HCT116 (cell line): ENCODE results near the gene PAX1. TPM values are rescaled to one million over a fixed set of nuclear protein-coding genes. Genes with fewer than 3 reads are reported as not detected.

Experiments
- ATAC-seq: fragments of 200-7000 bp; cut with Tn5 transposase; 2 replicates; pipeline ENCODE4 v1.9.1; 2020; ENCODE audit warnings: mild to moderate bottlenecking, moderate library complexity
- BruUV-seq: library from RNA; stranded (reverse); fragments of 400-500 nt; replicated peaks from 2 replicates; lab custom pipeline; 2021; lab: Mats Ljungman, UMichigan
- CTCF ChIA-PET: fragments of 300-600 bp; sonication (Branson Sonifier 250); formaldehyde crosslinking; loops from one replicate; lab custom pipeline; 2021; ENCODE audit warnings: antibody characterized with exemption; lab: Charles Lee
- POLR2A ChIA-PET: fragments of 300-600, 350-600 bp; sonication (Branson Sonifier 250); formaldehyde crosslinking; loops from one replicate; lab custom pipeline; 2021; ENCODE audit warnings: antibody characterized with exemption; lab: Charles Lee
- RAD21 ChIA-PET, 2 experiments: fragments of 300-600 bp; sonication (Branson Sonifier 250); formaldehyde crosslinking; loops; one replicate each; lab custom pipeline; 2023; ENCODE audit warnings: low total read pairs in 2 of 2; ENCODE audit not compliant: uncharacterized antibody in 2 of 2, unreplicated experiment in 2 of 2, low non-redundant PET in 1 of 2; lab: Charles Lee
- DNase-seq: peaks from one replicate; pipeline ENCODE4 v3.0.0-alpha.2; 2010; ENCODE audit warnings: low read depth, low spot score
- H2AFZ ChIP-seq: fragments of 200-600 bp; shearing (Covaris generic), sonication (generic); 2 replicates; pipeline ENCODE4 v1.6.1; 2017; ENCODE audit warnings: low read depth, mixed run types, mixed read lengths, antibody characterized with exemption, low read length; ENCODE audit not compliant: poor library complexity, severe bottlenecking
- H3K27ac ChIP-seq: 2 replicates; pipeline ENCODE4 v1.5.1; 2012; ENCODE audit warnings: low read depth, low read length
- H3K27me3 ChIP-seq: fragments of 200-600 bp; sonication (generic); 2 replicates; pipeline ENCODE4 v1.6.1; 2016; ENCODE audit warnings: mixed run types, low read length, mixed read lengths; ENCODE audit not compliant: insufficient read depth
- H3K36me3 ChIP-seq, 2 experiments: fragments of 200-500 bp in 1 of 2; fragments of 200-600 bp in 1 of 2; sonication (Bioruptor generic) in 1 of 2; sonication (generic) in 1 of 2; 2 replicates each; pipeline versions ENCODE4 v1.5.1 to v1.6.1; 2014 to 2016; ENCODE audit warnings: low read length in 2 of 2, inconsistent platforms in 1 of 2, mixed read lengths in 1 of 2, mixed run types in 1 of 2; ENCODE audit not compliant: insufficient read depth in 2 of 2, control insufficient read depth in 1 of 2
- H3K4me1 ChIP-seq, 2 experiments: fragments of 200-600 bp in 1 of 2; sonication (generic) in 1 of 2; 2 replicates each; pipeline versions ENCODE4 v1.5.1 to v1.6.1; 2012 to 2017; ENCODE audit warnings: low read length in 2 of 2, inconsistent platforms in 1 of 2, mild to moderate bottlenecking in 1 of 2, mixed read lengths in 1 of 2, mixed run types in 1 of 2, moderate library complexity in 1 of 2; ENCODE audit not compliant: insufficient read depth in 2 of 2, control insufficient read depth in 1 of 2
- H3K4me2 ChIP-seq: fragments of 200-600 bp; sonication (generic); 2 replicates; pipeline ENCODE4 v1.6.1; 2017; ENCODE audit warnings: mixed run types, low read length, mixed read lengths
- H3K4me3 ChIP-seq, 2 experiments: fragments of 200-600 bp in 1 of 2; sonication (generic) in 1 of 2; replicated peaks in 1 of 2; 2 replicates each; pipeline ENCODE4 v1.5.1; 2011 to 2016; ENCODE audit warnings: low read length in 2 of 2, control low read depth in 1 of 2, low read depth in 1 of 2, mild to moderate bottlenecking in 1 of 2, mixed read lengths in 1 of 2, mixed run types in 1 of 2
- H3K79me2 ChIP-seq: fragments of 200-600 bp; sonication (generic); 2 replicates; pipeline ENCODE4 v1.6.1; 2017; ENCODE audit warnings: mild to moderate bottlenecking, mixed run types, low read length, moderate library complexity, mixed read lengths; ENCODE audit not compliant: insufficient read depth
- H3K9ac ChIP-seq: fragments of 200-600 bp; sonication (generic); 2 replicates; pipeline ENCODE4 v1.6.1; 2016; ENCODE audit warnings: low read length, mixed read lengths
- H3K9me2 ChIP-seq: fragments of 200-600 bp; sonication (generic), shearing (Covaris generic); 2 replicates; pipeline ENCODE4 v1.6.1; 2017; ENCODE audit warnings: mixed run types, mild to moderate bottlenecking, moderate library complexity; ENCODE audit not compliant: insufficient read depth
- H3K9me3 ChIP-seq, 2 experiments: fragments of 200-500 bp in 1 of 2; fragments of 200-600 bp in 1 of 2; sonication (Bioruptor generic) in 1 of 2; sonication (generic) in 1 of 2; 2 replicates each; pipeline ENCODE4 v1.6.1; 2014 to 2017; ENCODE audit warnings: low read length in 2 of 2, mixed read lengths in 2 of 2, inconsistent platforms in 1 of 2, low read depth in 1 of 2, mild to moderate bottlenecking in 1 of 2, mixed run types in 1 of 2, moderate library complexity in 1 of 2; ENCODE audit not compliant: control insufficient read depth in 1 of 2, insufficient read depth in 1 of 2
- H4K20me1 ChIP-seq: fragments of 200-600 bp; sonication (generic), shearing (Covaris generic); 2 replicates; pipeline ENCODE4 v1.6.1; 2017; ENCODE audit warnings: mixed run types, mild to moderate bottlenecking, moderate library complexity; ENCODE audit not compliant: insufficient read depth
- CBX3 ChIP-seq: IDR thresholded peaks from 2 replicates; pipeline ENCODE4 v1.6.1; 2012; ENCODE audit warnings: low read depth
- EZH2 ChIP-seq: fragments of 200-600 bp; sonication (generic); IDR thresholded peaks from 2 replicates; pipeline ENCODE4 v1.6.1; 2017; ENCODE audit warnings: antibody characterized with exemption, mixed run types
- EZH2phosphoT487 ChIP-seq: fragments of 200-600 bp; IDR thresholded peaks from 2 replicates; pipeline ENCODE4 v1.6.1; 2018; ENCODE audit warnings: antibody characterized with exemption, borderline replicate concordance
- FOSL1 ChIP-seq: IDR thresholded peaks from 2 replicates; pipeline ENCODE4 v1.6.1; 2012; ENCODE audit warnings: low read depth
- JUND ChIP-seq: IDR thresholded peaks from 2 replicates; pipeline ENCODE4 v1.6.1; 2012
- POLR2AphosphoS5 ChIP-seq: IDR thresholded peaks from 2 replicates; pipeline ENCODE4 v1.6.1; 2011; ENCODE audit warnings: mild to moderate bottlenecking, low read depth, low read length, moderate library complexity
- RAD21 ChIP-seq: IDR thresholded peaks from 2 replicates; pipeline ENCODE4 v1.6.1; 2012; ENCODE audit warnings: low read depth, mild to moderate bottlenecking
- TCF7L2 ChIP-seq: IDR thresholded peaks from 2 replicates; pipeline ENCODE4 v1.7.0; 2011; ENCODE audit warnings: borderline replicate concordance, inconsistent platforms; ENCODE audit not compliant: insufficient read depth, insufficient read length; ENCODE audit errors: extremely low read depth
- intact Hi-C: fragments of 100-400 bp; cut with micrococcal nuclease; formaldehyde crosslinking; loops from 2 replicates; pipeline ENCODE4 v1.10.0; 2022
- total RNA-seq: library from RNA; stranded (reverse); gene quantifications from one replicate; pipeline ENCODE4 v1.2.1, GENCODE V29; 2021; ENCODE audit not compliant: unreplicated experiment
- TF ChIP-seq, protein P1 (sequence below): IDR thresholded peaks from 2 replicates; pipeline ENCODE4 v1.6.1; 2012; ENCODE audit warnings: low read depth
- TF ChIP-seq, protein P2 (sequence below): IDR thresholded peaks from 2 replicates; pipeline ENCODE4 v1.6.1; 2011; ENCODE audit warnings: mild to moderate bottlenecking, low read length, moderate library complexity; ENCODE audit not compliant: insufficient replicate concordance; ENCODE audit errors: extremely low read depth
- TF ChIP-seq, protein P3 (sequence below), 3 experiments: fragments of 200-600 bp in 1 of 3; sonication (generic) in 1 of 3; IDR thresholded peaks in 2 of 3; conservative IDR thresholded peaks in 1 of 3; 2 replicates each; pipeline ENCODE4 v1.5.1; 2012 to 2017; ENCODE audit warnings: low read depth in 2 of 3, low read length in 2 of 3, antibody characterized with exemption in 1 of 3, borderline replicate concordance in 1 of 3, control low read depth in 1 of 3, mild to moderate bottlenecking in 1 of 3, mixed read lengths in 1 of 3, mixed run types in 1 of 3, moderate library complexity in 1 of 3; ENCODE audit not compliant: insufficient read depth in 1 of 3
- TF ChIP-seq, protein P4 (sequence below): IDR thresholded peaks from 2 replicates; pipeline ENCODE4 v1.6.1; 2012

PAX1 gene
- total RNA-seq, 1 experiment from 2014 or later, result not detected

DNA sequence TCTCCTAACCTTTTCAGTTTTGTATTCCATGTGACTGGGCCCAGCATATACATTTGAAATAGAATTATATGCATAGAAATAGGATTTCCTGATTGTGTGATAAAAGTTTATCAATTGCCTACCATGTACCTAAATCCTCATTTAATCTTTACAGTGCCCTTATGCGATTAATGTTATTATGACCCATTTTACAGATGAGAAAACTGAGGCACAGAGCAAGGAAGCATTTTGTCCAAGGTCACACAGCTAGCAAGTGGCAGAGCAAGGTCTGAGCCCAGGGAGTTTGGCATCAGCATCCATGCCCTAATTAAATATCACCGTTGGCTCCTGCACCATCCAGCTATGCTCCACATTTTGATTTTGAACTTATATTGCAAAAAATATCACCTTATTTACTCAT is 28.2 kb upstream of the PAX1 start (continued):
- TF ChIP-seq, protein P1, sequence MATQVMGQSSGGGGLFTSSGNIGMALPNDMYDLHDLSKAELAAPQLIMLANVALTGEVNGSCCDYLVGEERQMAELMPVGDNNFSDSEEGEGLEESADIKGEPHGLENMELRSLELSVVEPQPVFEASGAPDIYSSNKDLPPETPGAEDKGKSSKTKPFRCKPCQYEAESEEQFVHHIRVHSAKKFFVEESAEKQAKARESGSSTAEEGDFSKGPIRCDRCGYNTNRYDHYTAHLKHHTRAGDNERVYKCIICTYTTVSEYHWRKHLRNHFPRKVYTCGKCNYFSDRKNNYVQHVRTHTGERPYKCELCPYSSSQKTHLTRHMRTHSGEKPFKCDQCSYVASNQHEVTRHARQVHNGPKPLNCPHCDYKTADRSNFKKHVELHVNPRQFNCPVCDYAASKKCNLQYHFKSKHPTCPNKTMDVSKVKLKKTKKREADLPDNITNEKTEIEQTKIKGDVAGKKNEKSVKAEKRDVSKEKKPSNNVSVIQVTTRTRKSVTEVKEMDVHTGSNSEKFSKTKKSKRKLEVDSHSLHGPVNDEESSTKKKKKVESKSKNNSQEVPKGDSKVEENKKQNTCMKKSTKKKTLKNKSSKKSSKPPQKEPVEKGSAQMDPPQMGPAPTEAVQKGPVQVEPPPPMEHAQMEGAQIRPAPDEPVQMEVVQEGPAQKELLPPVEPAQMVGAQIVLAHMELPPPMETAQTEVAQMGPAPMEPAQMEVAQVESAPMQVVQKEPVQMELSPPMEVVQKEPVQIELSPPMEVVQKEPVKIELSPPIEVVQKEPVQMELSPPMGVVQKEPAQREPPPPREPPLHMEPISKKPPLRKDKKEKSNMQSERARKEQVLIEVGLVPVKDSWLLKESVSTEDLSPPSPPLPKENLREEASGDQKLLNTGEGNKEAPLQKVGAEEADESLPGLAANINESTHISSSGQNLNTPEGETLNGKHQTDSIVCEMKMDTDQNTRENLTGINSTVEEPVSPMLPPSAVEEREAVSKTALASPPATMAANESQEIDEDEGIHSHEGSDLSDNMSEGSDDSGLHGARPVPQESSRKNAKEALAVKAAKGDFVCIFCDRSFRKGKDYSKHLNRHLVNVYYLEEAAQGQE, result no peak

DNA sequence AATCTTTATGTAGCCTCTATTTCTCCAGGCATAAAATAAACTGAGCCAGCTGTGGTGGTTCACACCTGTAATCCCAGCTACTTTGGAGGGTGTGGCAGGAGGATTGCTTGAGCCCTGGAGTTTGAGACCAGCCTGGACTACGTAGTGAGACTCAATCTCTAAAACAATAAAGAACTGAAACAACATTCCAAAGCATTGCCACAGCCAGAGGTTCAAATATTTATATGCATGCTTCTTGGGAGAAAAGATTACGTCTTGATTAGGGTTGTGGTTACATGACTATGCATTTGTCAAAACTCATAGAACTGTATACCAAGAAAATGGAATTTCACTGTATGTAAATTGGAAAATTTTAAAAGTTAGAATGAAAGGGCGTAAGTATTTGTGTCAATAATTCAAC is 27.7 kb upstream of the PAX1 start:
- no TSS peak for BruUV-seq
- TF ChIP-seq, protein P2, sequence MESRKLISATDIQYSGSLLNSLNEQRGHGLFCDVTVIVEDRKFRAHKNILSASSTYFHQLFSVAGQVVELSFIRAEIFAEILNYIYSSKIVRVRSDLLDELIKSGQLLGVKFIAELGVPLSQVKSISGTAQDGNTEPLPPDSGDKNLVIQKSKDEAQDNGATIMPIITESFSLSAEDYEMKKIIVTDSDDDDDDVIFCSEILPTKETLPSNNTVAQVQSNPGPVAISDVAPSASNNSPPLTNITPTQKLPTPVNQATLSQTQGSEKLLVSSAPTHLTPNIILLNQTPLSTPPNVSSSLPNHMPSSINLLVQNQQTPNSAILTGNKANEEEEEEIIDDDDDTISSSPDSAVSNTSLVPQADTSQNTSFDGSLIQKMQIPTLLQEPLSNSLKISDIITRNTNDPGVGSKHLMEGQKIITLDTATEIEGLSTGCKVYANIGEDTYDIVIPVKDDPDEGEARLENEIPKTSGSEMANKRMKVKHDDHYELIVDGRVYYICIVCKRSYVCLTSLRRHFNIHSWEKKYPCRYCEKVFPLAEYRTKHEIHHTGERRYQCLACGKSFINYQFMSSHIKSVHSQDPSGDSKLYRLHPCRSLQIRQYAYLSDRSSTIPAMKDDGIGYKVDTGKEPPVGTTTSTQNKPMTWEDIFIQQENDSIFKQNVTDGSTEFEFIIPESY, result no peak
- TF ChIP-seq JUND, result no peak
- no peak for TF ChIP-seq POLR2AphosphoS5
- TF ChIP-seq, protein P3, sequence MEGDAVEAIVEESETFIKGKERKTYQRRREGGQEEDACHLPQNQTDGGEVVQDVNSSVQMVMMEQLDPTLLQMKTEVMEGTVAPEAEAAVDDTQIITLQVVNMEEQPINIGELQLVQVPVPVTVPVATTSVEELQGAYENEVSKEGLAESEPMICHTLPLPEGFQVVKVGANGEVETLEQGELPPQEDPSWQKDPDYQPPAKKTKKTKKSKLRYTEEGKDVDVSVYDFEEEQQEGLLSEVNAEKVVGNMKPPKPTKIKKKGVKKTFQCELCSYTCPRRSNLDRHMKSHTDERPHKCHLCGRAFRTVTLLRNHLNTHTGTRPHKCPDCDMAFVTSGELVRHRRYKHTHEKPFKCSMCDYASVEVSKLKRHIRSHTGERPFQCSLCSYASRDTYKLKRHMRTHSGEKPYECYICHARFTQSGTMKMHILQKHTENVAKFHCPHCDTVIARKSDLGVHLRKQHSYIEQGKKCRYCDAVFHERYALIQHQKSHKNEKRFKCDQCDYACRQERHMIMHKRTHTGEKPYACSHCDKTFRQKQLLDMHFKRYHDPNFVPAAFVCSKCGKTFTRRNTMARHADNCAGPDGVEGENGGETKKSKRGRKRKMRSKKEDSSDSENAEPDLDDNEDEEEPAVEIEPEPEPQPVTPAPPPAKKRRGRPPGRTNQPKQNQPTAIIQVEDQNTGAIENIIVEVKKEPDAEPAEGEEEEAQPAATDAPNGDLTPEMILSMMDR (IDR thresholded peaks at IDR 0.05 in 2 of 3, conservative IDR thresholded peaks at IDR 0.05 in 1 of 3; ENCODE audit: borderline replicate concordance in 1 of 3, insufficient read depth in 1 of 3, low read depth in 2 of 3, low read length in 2 of 3), result no peak
- TF ChIP-seq TCF7L2, result no peak
- no peak for TF ChIP-seq FOSL1
- TF ChIP-seq EZH2phosphoT487, result no peak
- TF ChIP-seq, protein P1, result no peak
- TF ChIP-seq RAD21, result no peak
- TF ChIP-seq, protein P4, sequence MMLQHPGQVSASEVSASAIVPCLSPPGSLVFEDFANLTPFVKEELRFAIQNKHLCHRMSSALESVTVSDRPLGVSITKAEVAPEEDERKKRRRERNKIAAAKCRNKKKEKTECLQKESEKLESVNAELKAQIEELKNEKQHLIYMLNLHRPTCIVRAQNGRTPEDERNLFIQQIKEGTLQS, result no peak
- no peak for TF ChIP-seq EZH2
- TF ChIP-seq CBX3, result no peak

More for the DNA sequence above, 27.7 kb upstream of the PAX1 start:
- Histone ChIP-seq H3K4me3 (no peak overlapping the region), H3K9me3 (no peaks in the 10 kb centered on the region), H3K36me3 (no peaks in the 10 kb centered on the region), H3K4me2 (no peak overlapping the region), H3K9me2 (no peaks in the 10 kb centered on the region), H3K4me1 (no peaks in the 10 kb centered on the region), H3K9ac (no peak overlapping the region), H3K27ac (no peak overlapping the region), H3K27me3 (no peaks in the 10 kb centered on the region), H4K20me1 (no peaks in the 10 kb centered on the region), H2AFZ (no peak overlapping the region), H3K79me2 (no peaks in the 10 kb centered on the region)
- POLR2A ChIA-PET, result no interaction called here
- RAD21 ChIA-PET, result no interaction called here
- CTCF ChIA-PET, result no interaction called here
- DNase-seq (no peak), ATAC-seq (no peak)
- intact Hi-C loops, result no loop called here
